ENCODE measurements around the gene AICDA.

GRCh38 chr12:8590842-8591545, 21.7 kb downstream of the AICDA start:
- no peak for TF ChIP-seq CTCF (IDR thresholded peaks at IDR 0.05)
- TF ChIP-seq POLR2A (IDR thresholded peaks at IDR 0.05) = no peak
